Osteoblast (primary cell): ENCODE measurements around the gene ACAD9. TPM values are rescaled to one million over a fixed set of nuclear protein-coding genes. Genes with fewer than 3 reads are reported as not detected.

Source experiments
- DNase-seq: peaks from one replicate; pipeline ENCODE4 v3.0.0; 2011; ENCODE audit warnings: low spot score, mixed read lengths; ENCODE audit not compliant: insufficient read length; ENCODE audit errors: missing footprints
- H2AFZ ChIP-seq: 2 replicates; pipeline ENCODE4 v1.6.0; 2011; ENCODE audit warnings: mild to moderate bottlenecking, low read length
- H3K27ac ChIP-seq: 2 replicates; pipeline ENCODE4 v1.5.1; 2011; ENCODE audit warnings: mild to moderate bottlenecking, low read depth, low read length, moderate library complexity
- H3K27me3 ChIP-seq: 2 replicates; pipeline ENCODE4 v1.6.0; 2012; ENCODE audit warnings: mild to moderate bottlenecking, control low read depth, inconsistent platforms, low read length, moderate library complexity; ENCODE audit not compliant: insufficient read depth
- H3K36me3 ChIP-seq: 2 replicates; pipeline ENCODE4 v1.5.1; 2011; ENCODE audit warnings: mild to moderate bottlenecking, low read length, control low read depth, moderate library complexity; ENCODE audit not compliant: insufficient read depth
- H3K4me1 ChIP-seq: 2 replicates; pipeline ENCODE4 v1.5.1; 2011; ENCODE audit warnings: mild to moderate bottlenecking, low read length, control low read depth, moderate library complexity; ENCODE audit not compliant: insufficient read depth
- H3K4me2 ChIP-seq: 2 replicates; pipeline ENCODE4 v1.6.0; 2011; ENCODE audit warnings: mild to moderate bottlenecking, low read length; ENCODE audit not compliant: insufficient read depth
- H3K4me3 ChIP-seq: fragments of 200-600 bp; sonication (generic); 3 replicates; pipeline ENCODE4 v1.5.1; 2012; ENCODE audit warnings: mild to moderate bottlenecking, low read length, inconsistent platforms; ENCODE audit not compliant: insufficient read depth
- H3K79me2 ChIP-seq: 2 replicates; pipeline ENCODE4 v1.6.0; 2012; ENCODE audit warnings: mild to moderate bottlenecking, low read length, control low read depth, inconsistent platforms; ENCODE audit not compliant: insufficient read depth
- H3K9me3 ChIP-seq: 2 replicates; pipeline ENCODE4 v1.5.1; 2011; ENCODE audit warnings: low read depth, low read length, control low read depth
- H4K20me1 ChIP-seq: 2 replicates; pipeline ENCODE4 v1.6.0; 2012; ENCODE audit warnings: mild to moderate bottlenecking, low read length, control low read depth; ENCODE audit not compliant: insufficient read depth
- CTCF ChIP-seq: IDR thresholded peaks from 2 replicates; pipeline ENCODE4 v1.5.1; 2011; ENCODE audit warnings: mild to moderate bottlenecking, low read depth, low read length, moderate library complexity; ENCODE audit errors: extremely low read depth
- total RNA-seq: library from RNA; depleted of rRNA; stranded (reverse); fragments of >200 nt; gene quantifications from 2 replicates; pipeline ENCODE4 v1.2.3, GENCODE V29; 2012

ACAD9 gene
- total RNA-seq, 1 donor, result 34.7 TPM

- DNase-seq, result peak; percentile 52
- no peaks in the 10 kb centered on the region for H3K9me3 ChIP-seq
- no peaks in the 10 kb centered on the region for H3K36me3 ChIP-seq
- H3K27ac ChIP-seq, result no peak overlapping the region
- TF ChIP-seq CTCF, result no peak
- no peaks in the 10 kb centered on the region for H4K20me1 ChIP-seq
- H2AFZ ChIP-seq, result no peak overlapping the region
- no peak overlapping the region for H3K4me3 ChIP-seq
- H3K4me1 ChIP-seq, result no peaks in the 10 kb centered on the region
- H3K79me2 ChIP-seq, result no peaks in the 10 kb centered on the region
- no peak overlapping the region for H3K4me2 ChIP-seq
- peaks cover 31% of the 10 kb centered on the region for H3K27me3 ChIP-seq
Observed at GRCh38 chr3:128932516-128933212, 53.2 kb downstream of the ACAD9 start.

GRCh38 chr3:128933213-128933921 lies 53.9 kb downstream of the ACAD9 start:
- Histone ChIP-seq H3K4me3 (no peak overlapping the region), H3K36me3 (no peaks in the 10 kb centered on the region), H3K9me3 (no peaks in the 10 kb centered on the region), H3K4me1 (no peaks in the 10 kb centered on the region), H3K27ac (no peak overlapping the region), H3K4me2 (no peak overlapping the region), H3K79me2 (no peaks in the 10 kb centered on the region), H3K27me3 (peaks cover 31% of the 10 kb centered on the region), H2AFZ (no peak overlapping the region), H4K20me1 (no peaks in the 10 kb centered on the region)
- peak; percentile 47 for DNase-seq
- no peak for TF ChIP-seq CTCF

- no peaks in the 10 kb centered on the region for H3K36me3 ChIP-seq
- H3K27me3 ChIP-seq, result peaks cover 33% of the 10 kb centered on the region
- no peak overlapping the region for H3K4me3 ChIP-seq
- peak; percentile 44 for DNase-seq
- no peak overlapping the region for H3K4me2 ChIP-seq
- no peaks in the 10 kb centered on the region for H3K9me3 ChIP-seq
- no peaks in the 10 kb centered on the region for H3K79me2 ChIP-seq
- no peaks in the 10 kb centered on the region for H3K4me1 ChIP-seq
- H4K20me1 ChIP-seq, result no peaks in the 10 kb centered on the region
- H3K27ac ChIP-seq, result no peak overlapping the region
- no peak for TF ChIP-seq CTCF
- no peak overlapping the region for H2AFZ ChIP-seq
Observed at GRCh38 chr3:128933922-128934253, 54.5 kb downstream of the ACAD9 start.

GRCh38 chr3:128935922-128936321 lies 56.5 kb downstream of the ACAD9 start:
- Histone ChIP-seq H3K36me3 (no peaks in the 10 kb centered on the region), H3K27ac (no peak overlapping the region), H3K4me1 (no peaks in the 10 kb centered on the region), H2AFZ (no peak overlapping the region), H3K4me2 (no peak overlapping the region), H4K20me1 (no peaks in the 10 kb centered on the region), H3K27me3 (peaks cover 42% of the 10 kb centered on the region), H3K79me2 (no peaks in the 10 kb centered on the region), H3K9me3 (no peaks in the 10 kb centered on the region), H3K4me3 (no peak overlapping the region)
- no peak for TF ChIP-seq CTCF
- DNase-seq, result no peak
